Measurements from ENCODE around the gene UBAP1. TPM values are rescaled to one million over a fixed set of nuclear protein-coding genes. Genes with fewer than 3 reads are reported as not detected.
A peak's percentile ranks its signal among the peaks of the same experiment; 100 is the strongest.

The UBAP1 gene
- total and polyA plus RNA-seq, 5 donors from 2014 or later = 52.9 to 70.7 (median 56.6) TPM

- no peak overlapping the region for H3K27ac ChIP-seq (ENCODE audit: insufficient read depth, low read length, poor library complexity, severe bottlenecking)
- no peak overlapping the region for H3K4me3 Mint-ChIP-seq
- no peak overlapping the region for H3K4me3 ChIP-seq (ENCODE audit: low read depth, low read length)
- H3K36me3 Mint-ChIP-seq = peaks cover 20% of the 10 kb centered on the region
- no peak for ATAC-seq (ENCODE audit: low read depth in 2 of 2)
- H3K27ac Mint-ChIP-seq = peak overlapping the region in 2 of 3 donors; percentile 29 to 75
- no peaks in the 10 kb centered on the region for H3K9me3 ChIP-seq (ENCODE audit: control insufficient read depth in 2 of 2, low read length in 2 of 2)
- no peaks in the 10 kb centered on the region for H3K27me3 ChIP-seq (ENCODE audit: control insufficient read depth, insufficient read depth, low read length)
- peaks cover 58% of the 10 kb centered on the region for H3K36me3 ChIP-seq (ENCODE audit: control insufficient read depth, insufficient read depth, low read length)
- H3K9me3 Mint-ChIP-seq = no peaks in the 10 kb centered on the region
- H3K4me1 ChIP-seq (ENCODE audit: control insufficient read depth, insufficient read depth, low read length, poor library complexity, severe bottlenecking) = no peaks in the 10 kb centered on the region
- H3K4me1 Mint-ChIP-seq = peaks cover 4 to 14% (median 9%) of the 10 kb centered on the region in 4 donors
- no peak for DNase-seq
- no peaks in the 10 kb centered on the region for H3K27me3 Mint-ChIP-seq
These were observed 70.4 kb downstream of the UBAP1 start for GRCh38 chr9:34249274-34249673.

- ATAC-seq (ENCODE audit: low read depth in 2 of 2) = no peak
- Histone ChIP-seq H3K9me3 (ENCODE audit: control insufficient read depth in 2 of 2, low read length in 2 of 2) (no peaks in the 10 kb centered on the region), H3K4me3 (ENCODE audit: low read depth, low read length) (no peak overlapping the region), H3K27me3 (ENCODE audit: control insufficient read depth, insufficient read depth, low read length) (no peaks in the 10 kb centered on the region), H3K4me1 (ENCODE audit: control insufficient read depth, insufficient read depth, low read length, poor library complexity, severe bottlenecking) (no peaks in the 10 kb centered on the region), H3K36me3 (ENCODE audit: control insufficient read depth, insufficient read depth, low read length) (peaks cover 58% of the 10 kb centered on the region), H3K27ac (ENCODE audit: insufficient read depth, low read length, poor library complexity, severe bottlenecking) (no peak overlapping the region)
- H3K4me3 Mint-ChIP-seq = no peak overlapping the region
- no peaks in the 10 kb centered on the region for H3K27me3 Mint-ChIP-seq
- peaks cover 4 to 14% (median 9%) of the 10 kb centered on the region in 4 donors for H3K4me1 Mint-ChIP-seq
- H3K36me3 Mint-ChIP-seq = peaks cover 20% of the 10 kb centered on the region
- no peaks in the 10 kb centered on the region for H3K9me3 Mint-ChIP-seq
- no peak for DNase-seq
- no peak overlapping the region for H3K27ac Mint-ChIP-seq
These were observed 71.9 kb downstream of the UBAP1 start for GRCh38 chr9:34250721-34251120.

GRCh38 chr9:34252016-34252415, 73.2 kb downstream of the UBAP1 start:
- H3K4me3 Mint-ChIP-seq = no peak overlapping the region
- no peaks in the 10 kb centered on the region for H3K9me3 Mint-ChIP-seq
- no peak overlapping the region for H3K4me3 ChIP-seq (ENCODE audit: low read depth, low read length)
- H3K9me3 ChIP-seq (ENCODE audit: control insufficient read depth in 2 of 2, low read length in 2 of 2) = no peaks in the 10 kb centered on the region
- H3K27me3 Mint-ChIP-seq = no peaks in the 10 kb centered on the region
- peaks cover 13% of the 10 kb centered on the region for H3K36me3 Mint-ChIP-seq
- peaks cover 0 to 16% (median 5%) of the 10 kb centered on the region in 4 donors for H3K4me1 Mint-ChIP-seq
- H3K4me1 ChIP-seq (ENCODE audit: control insufficient read depth, insufficient read depth, low read length, poor library complexity, severe bottlenecking) = no peaks in the 10 kb centered on the region
- no peak overlapping the region for H3K27ac ChIP-seq (ENCODE audit: insufficient read depth, low read length, poor library complexity, severe bottlenecking)
- DNase-seq (no peak), ATAC-seq (ENCODE audit: low read depth in 2 of 2) (no peak)
- H3K36me3 ChIP-seq (ENCODE audit: control insufficient read depth, insufficient read depth, low read length) = peaks cover 48% of the 10 kb centered on the region
- H3K27me3 ChIP-seq (ENCODE audit: control insufficient read depth, insufficient read depth, low read length) = no peaks in the 10 kb centered on the region
- H3K27ac Mint-ChIP-seq = peak overlapping the region in 2 of 3 donors; percentile 11 to 63

- H3K9me3 ChIP-seq (ENCODE audit: control insufficient read depth in 2 of 2, low read length in 2 of 2) = no peaks in the 10 kb centered on the region
- peaks cover 42% of the 10 kb centered on the region for H3K36me3 ChIP-seq (ENCODE audit: control insufficient read depth, insufficient read depth, low read length)
- no peaks in the 10 kb centered on the region for H3K9me3 Mint-ChIP-seq
- H3K4me3 Mint-ChIP-seq = no peak overlapping the region
- no peaks in the 10 kb centered on the region for H3K27me3 ChIP-seq (ENCODE audit: control insufficient read depth, insufficient read depth, low read length)
- H3K27me3 Mint-ChIP-seq = no peaks in the 10 kb centered on the region
- DNase-seq (peak; percentile 53 to 63 (median 63)), ATAC-seq (ENCODE audit: low read depth in 2 of 2) (peak in 1 of 2 donors; percentile 38)
- peaks cover 13% of the 10 kb centered on the region for H3K36me3 Mint-ChIP-seq
- H3K4me3 ChIP-seq (ENCODE audit: low read depth, low read length) = no peak overlapping the region
- no peak overlapping the region for H3K27ac ChIP-seq (ENCODE audit: insufficient read depth, low read length, poor library complexity, severe bottlenecking)
- H3K4me1 Mint-ChIP-seq = peaks cover 0 to 21% (median 6%) of the 10 kb centered on the region in 4 donors
- no peaks in the 10 kb centered on the region for H3K4me1 ChIP-seq (ENCODE audit: control insufficient read depth, insufficient read depth, low read length, poor library complexity, severe bottlenecking)
- no peak overlapping the region for H3K27ac Mint-ChIP-seq
These were observed 74.0 kb downstream of the UBAP1 start for GRCh38 chr9:34252670-34253459.

GRCh38 chr9:34253460-34253837, 74.6 kb downstream of the UBAP1 start:
- no peak for ATAC-seq (ENCODE audit: low read depth in 2 of 2)
- Mint-ChIP-seq H3K27me3 (no peaks in the 10 kb centered on the region), H3K9me3 (no peaks in the 10 kb centered on the region), H3K36me3 (peaks cover 13% of the 10 kb centered on the region), H3K27ac (no peak overlapping the region), H3K4me3 (no peak overlapping the region), H3K4me1 (peaks cover 0 to 23% (median 6%) of the 10 kb centered on the region in 4 donors)
- H3K4me3 ChIP-seq (ENCODE audit: low read depth, low read length) = no peak overlapping the region
- no peak overlapping the region for H3K27ac ChIP-seq (ENCODE audit: insufficient read depth, low read length, poor library complexity, severe bottlenecking)
- H3K9me3 ChIP-seq (ENCODE audit: control insufficient read depth in 2 of 2, low read length in 2 of 2) = no peaks in the 10 kb centered on the region
- H3K27me3 ChIP-seq (ENCODE audit: control insufficient read depth, insufficient read depth, low read length) = no peaks in the 10 kb centered on the region
- no peak for DNase-seq
- H3K4me1 ChIP-seq (ENCODE audit: control insufficient read depth, insufficient read depth, low read length, poor library complexity, severe bottlenecking) = no peaks in the 10 kb centered on the region
- peaks cover 38% of the 10 kb centered on the region for H3K36me3 ChIP-seq (ENCODE audit: control insufficient read depth, insufficient read depth, low read length)

- H3K4me1 ChIP-seq (ENCODE audit: control insufficient read depth, insufficient read depth, low read length, poor library complexity, severe bottlenecking) = no peaks in the 10 kb centered on the region
- ATAC-seq (ENCODE audit: low read depth in 2 of 2) (no peak), DNase-seq (no peak)
- Mint-ChIP-seq H3K36me3 (peaks cover 9% of the 10 kb centered on the region), H3K9me3 (no peaks in the 10 kb centered on the region), H3K27me3 (no peaks in the 10 kb centered on the region), H3K4me3 (no peak overlapping the region), H3K4me1 (peaks cover 0 to 27% (median 6%) of the 10 kb centered on the region in 4 donors), H3K27ac (peak overlapping the region in 2 of 3 donors; percentile 65 to 75)
- no peaks in the 10 kb centered on the region for H3K9me3 ChIP-seq (ENCODE audit: control insufficient read depth in 2 of 2, low read length in 2 of 2)
- H3K27me3 ChIP-seq (ENCODE audit: control insufficient read depth, insufficient read depth, low read length) = no peaks in the 10 kb centered on the region
- no peak overlapping the region for H3K4me3 ChIP-seq (ENCODE audit: low read depth, low read length)
- no peak overlapping the region for H3K27ac ChIP-seq (ENCODE audit: insufficient read depth, low read length, poor library complexity, severe bottlenecking)
- peaks cover 32% of the 10 kb centered on the region for H3K36me3 ChIP-seq (ENCODE audit: control insufficient read depth, insufficient read depth, low read length)
These were observed 75.5 kb downstream of the UBAP1 start for GRCh38 chr9:34254141-34254913.

DNA sequence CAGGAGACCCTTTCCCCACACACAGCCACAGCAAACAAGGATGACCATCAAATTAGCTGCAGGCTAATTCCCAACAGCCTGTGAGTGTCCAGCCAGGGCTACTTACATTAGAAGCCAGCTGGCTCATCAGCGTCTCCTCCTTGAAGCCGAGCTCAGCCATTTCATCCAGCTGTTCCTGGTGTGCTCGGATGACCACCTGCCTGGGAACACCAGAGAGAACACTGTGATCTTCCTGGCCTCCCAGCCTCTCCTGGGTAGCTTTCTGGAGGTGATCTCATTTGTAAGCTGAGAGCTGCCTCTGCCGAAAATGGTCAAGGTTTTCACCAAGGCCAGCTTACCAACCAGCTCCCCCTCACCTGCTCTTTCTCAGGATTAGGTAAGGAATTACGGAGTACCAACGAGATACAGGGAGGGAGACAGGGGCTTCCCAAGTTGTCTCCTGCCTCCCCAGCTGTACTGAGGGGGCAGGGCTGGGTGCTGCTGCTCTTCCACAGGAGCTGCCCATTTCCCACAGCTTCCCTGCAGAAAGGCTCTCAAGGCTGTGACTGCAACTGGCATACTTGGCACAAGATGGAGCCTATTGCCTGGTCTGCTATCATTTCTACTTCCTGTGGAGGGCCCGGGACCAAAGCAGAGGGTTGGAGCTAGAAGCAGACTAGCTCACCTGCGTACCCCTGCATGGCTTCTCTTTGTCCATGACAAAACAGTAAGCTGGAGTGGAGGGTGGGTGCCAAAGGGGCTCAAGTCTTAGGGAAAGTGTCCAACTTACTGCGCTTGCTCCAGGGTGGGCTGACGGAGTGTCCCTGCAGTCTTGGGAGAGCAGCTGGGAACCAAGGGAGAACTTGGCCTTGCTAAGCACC, 76.4 kb downstream of the UBAP1 start:
- peaks cover 0 to 27% (median 6%) of the 10 kb centered on the region in 4 donors for H3K4me1 Mint-ChIP-seq
- H3K36me3 Mint-ChIP-seq = peaks cover 9% of the 10 kb centered on the region
- ATAC-seq (ENCODE audit: low read depth in 2 of 2) = no peak

More for the DNA sequence above, 76.4 kb downstream of the UBAP1 start:
- Mint-ChIP-seq H3K27ac (no peak overlapping the region), H3K27me3 (no peaks in the 10 kb centered on the region), H3K4me3 (no peak overlapping the region), H3K9me3 (no peaks in the 10 kb centered on the region)
- Histone ChIP-seq H3K27ac (ENCODE audit: insufficient read depth, low read length, poor library complexity, severe bottlenecking) (no peak overlapping the region), H3K4me3 (ENCODE audit: low read depth, low read length) (no peak overlapping the region), H3K9me3 (ENCODE audit: control insufficient read depth in 2 of 2, low read length in 2 of 2) (no peaks in the 10 kb centered on the region), H3K4me1 (ENCODE audit: control insufficient read depth, insufficient read depth, low read length, poor library complexity, severe bottlenecking) (no peaks in the 10 kb centered on the region), H3K27me3 (ENCODE audit: control insufficient read depth, insufficient read depth, low read length) (no peaks in the 10 kb centered on the region), H3K36me3 (ENCODE audit: control insufficient read depth, insufficient read depth, low read length) (peaks cover 23% of the 10 kb centered on the region)
- no peak for DNase-seq
